ENCODE results near the gene LDB3.

LDB3 gene

GRCh38 chr10:86705139-86705538 lies 36.8 kb downstream of the LDB3 start:
- H3K27ac ChIP-seq (ENCODE audit: insufficient read depth, low read length, poor library complexity, severe bottlenecking): no peak overlapping the region
- no peaks in the 10 kb centered on the region for H3K9me3 ChIP-seq (ENCODE audit: control insufficient read depth, low read length)
- DNase-seq: no peak
- no peak overlapping the region for H3K4me3 ChIP-seq (ENCODE audit: insufficient read depth, low read depth, low read length, poor library complexity, severe bottlenecking)
- H3K36me3 ChIP-seq (ENCODE audit: control insufficient read depth, insufficient read depth, low read length): no peaks in the 10 kb centered on the region
- no peaks in the 10 kb centered on the region for H3K4me1 ChIP-seq (ENCODE audit: control insufficient read depth, insufficient read depth, low read length, poor library complexity, severe bottlenecking)
- H3K27me3 ChIP-seq (replicated peaks; ENCODE audit: control insufficient read depth, insufficient read depth, low read length, poor library complexity, severe bottlenecking): no peaks in the 10 kb centered on the region

GRCh38 chr10:86705905-86706304 lies 37.6 kb downstream of the LDB3 start:
- Histone ChIP-seq H3K9me3 (ENCODE audit: control insufficient read depth, low read length) (no peaks in the 10 kb centered on the region), H3K27ac (ENCODE audit: insufficient read depth, low read length, poor library complexity, severe bottlenecking) (no peak overlapping the region), H3K4me1 (ENCODE audit: control insufficient read depth, insufficient read depth, low read length, poor library complexity, severe bottlenecking) (no peaks in the 10 kb centered on the region), H3K27me3 (replicated peaks; ENCODE audit: control insufficient read depth, insufficient read depth, low read length, poor library complexity, severe bottlenecking) (no peaks in the 10 kb centered on the region), H3K36me3 (ENCODE audit: control insufficient read depth, insufficient read depth, low read length) (no peaks in the 10 kb centered on the region), H3K4me3 (ENCODE audit: insufficient read depth, low read depth, low read length, poor library complexity, severe bottlenecking) (no peak overlapping the region)
- no peak for DNase-seq

DNA sequence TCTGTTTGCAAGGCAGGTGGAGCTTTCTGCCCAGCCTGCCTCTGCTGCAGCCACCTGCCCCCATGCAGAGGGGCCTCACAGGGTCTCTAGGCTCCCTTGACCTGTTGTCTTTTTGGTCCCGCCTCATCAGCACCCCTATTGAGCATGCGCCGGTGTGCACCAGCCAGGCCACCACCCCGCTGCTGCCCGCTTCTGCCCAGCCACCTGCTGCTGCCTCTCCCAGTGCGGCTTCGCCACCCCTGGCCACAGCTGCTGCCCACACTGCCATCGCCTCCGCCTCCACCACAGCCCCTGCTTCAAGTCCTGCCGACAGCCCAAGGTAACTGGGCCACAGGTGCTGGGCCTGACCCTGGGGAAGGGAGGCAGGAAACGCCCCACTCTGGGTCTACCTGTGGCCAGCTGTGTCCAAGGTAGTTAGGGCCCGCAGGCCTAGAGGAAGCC lies 38.1 kb downstream of the LDB3 start:
- DNase-seq: no peak
- Histone ChIP-seq H3K36me3 (ENCODE audit: control insufficient read depth, insufficient read depth, low read length) (no peaks in the 10 kb centered on the region), H3K4me3 (ENCODE audit: insufficient read depth, low read depth, low read length, poor library complexity, severe bottlenecking) (no peak overlapping the region), H3K9me3 (ENCODE audit: control insufficient read depth, low read length) (no peaks in the 10 kb centered on the region), H3K27me3 (replicated peaks; ENCODE audit: control insufficient read depth, insufficient read depth, low read length, poor library complexity, severe bottlenecking) (no peaks in the 10 kb centered on the region), H3K27ac (ENCODE audit: insufficient read depth, low read length, poor library complexity, severe bottlenecking) (no peak overlapping the region), H3K4me1 (ENCODE audit: control insufficient read depth, insufficient read depth, low read length, poor library complexity, severe bottlenecking) (no peaks in the 10 kb centered on the region)

DNA sequence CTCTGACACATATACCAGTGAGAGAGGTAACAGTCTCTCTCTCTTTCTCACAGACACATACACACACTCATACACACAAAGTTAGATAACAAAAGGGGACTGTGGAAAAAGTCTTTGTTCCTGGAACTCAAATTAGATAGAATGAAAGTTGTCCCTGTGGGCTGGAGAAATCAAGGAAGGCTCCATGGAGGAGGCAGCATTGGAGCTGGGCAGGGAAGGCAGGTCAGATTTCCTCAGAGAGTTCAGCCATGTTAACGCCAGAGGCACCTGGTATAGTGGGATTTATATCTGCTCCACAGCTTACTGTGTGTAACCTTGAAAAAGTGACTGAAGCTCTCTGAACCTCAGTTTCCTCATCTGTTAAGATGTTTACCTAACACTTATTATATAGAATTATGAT lies 38.7 kb downstream of the LDB3 start:
- Histone ChIP-seq H3K4me1 (ENCODE audit: control insufficient read depth, insufficient read depth, low read length, poor library complexity, severe bottlenecking) (peaks cover 2% of the 10 kb centered on the region), H3K27me3 (replicated peaks; ENCODE audit: control insufficient read depth, insufficient read depth, low read length, poor library complexity, severe bottlenecking) (no peaks in the 10 kb centered on the region), H3K9me3 (ENCODE audit: control insufficient read depth, low read length) (no peaks in the 10 kb centered on the region), H3K4me3 (ENCODE audit: insufficient read depth, low read depth, low read length, poor library complexity, severe bottlenecking) (no peak overlapping the region), H3K36me3 (ENCODE audit: control insufficient read depth, insufficient read depth, low read length) (no peaks in the 10 kb centered on the region), H3K27ac (ENCODE audit: insufficient read depth, low read length, poor library complexity, severe bottlenecking) (no peak overlapping the region)
- no peak for DNase-seq

DNA sequence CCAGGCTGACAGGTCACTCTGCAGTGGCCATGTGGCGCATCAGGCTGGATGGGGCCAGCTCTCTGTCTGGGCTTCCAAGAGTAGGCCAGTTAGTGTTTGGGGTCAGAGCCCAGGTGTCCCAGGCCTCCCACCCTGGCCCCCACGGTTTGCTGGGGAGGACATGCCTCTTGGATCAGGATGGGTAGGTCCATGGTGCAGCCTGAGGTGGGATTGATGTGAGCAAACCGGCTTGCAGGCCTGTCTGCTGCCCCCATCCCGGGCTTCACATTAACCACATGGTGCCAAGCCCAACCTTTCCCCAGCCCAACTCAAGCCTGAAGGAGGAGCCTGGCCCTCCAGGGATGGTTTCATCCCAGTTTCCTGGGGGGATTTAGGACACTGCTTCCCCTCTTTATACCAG lies 39.2 kb downstream of the LDB3 start:
- Histone ChIP-seq H3K27me3 (replicated peaks; ENCODE audit: control insufficient read depth, insufficient read depth, low read length, poor library complexity, severe bottlenecking) (no peaks in the 10 kb centered on the region), H3K4me1 (ENCODE audit: control insufficient read depth, insufficient read depth, low read length, poor library complexity, severe bottlenecking) (peaks cover 7% of the 10 kb centered on the region), H3K4me3 (ENCODE audit: insufficient read depth, low read depth, low read length, poor library complexity, severe bottlenecking) (no peak overlapping the region), H3K27ac (ENCODE audit: insufficient read depth, low read length, poor library complexity, severe bottlenecking) (no peak overlapping the region), H3K9me3 (ENCODE audit: control insufficient read depth, low read length) (no peaks in the 10 kb centered on the region), H3K36me3 (ENCODE audit: control insufficient read depth, insufficient read depth, low read length) (no peaks in the 10 kb centered on the region)
- DNase-seq: no peak

- Histone ChIP-seq H3K4me1 (ENCODE audit: control insufficient read depth, insufficient read depth, low read length, poor library complexity, severe bottlenecking) (peaks cover 7% of the 10 kb centered on the region), H3K4me3 (ENCODE audit: insufficient read depth, low read depth, low read length, poor library complexity, severe bottlenecking) (no peak overlapping the region), H3K27ac (ENCODE audit: insufficient read depth, low read length, poor library complexity, severe bottlenecking) (no peak overlapping the region), H3K27me3 (replicated peaks; ENCODE audit: control insufficient read depth, insufficient read depth, low read length, poor library complexity, severe bottlenecking) (no peaks in the 10 kb centered on the region), H3K9me3 (ENCODE audit: control insufficient read depth, low read length) (no peaks in the 10 kb centered on the region), H3K36me3 (ENCODE audit: control insufficient read depth, insufficient read depth, low read length) (no peaks in the 10 kb centered on the region)
- DNase-seq: no peak
These were observed 39.9 kb downstream of the LDB3 start for GRCh38 chr10:86708068-86708782.

DNA sequence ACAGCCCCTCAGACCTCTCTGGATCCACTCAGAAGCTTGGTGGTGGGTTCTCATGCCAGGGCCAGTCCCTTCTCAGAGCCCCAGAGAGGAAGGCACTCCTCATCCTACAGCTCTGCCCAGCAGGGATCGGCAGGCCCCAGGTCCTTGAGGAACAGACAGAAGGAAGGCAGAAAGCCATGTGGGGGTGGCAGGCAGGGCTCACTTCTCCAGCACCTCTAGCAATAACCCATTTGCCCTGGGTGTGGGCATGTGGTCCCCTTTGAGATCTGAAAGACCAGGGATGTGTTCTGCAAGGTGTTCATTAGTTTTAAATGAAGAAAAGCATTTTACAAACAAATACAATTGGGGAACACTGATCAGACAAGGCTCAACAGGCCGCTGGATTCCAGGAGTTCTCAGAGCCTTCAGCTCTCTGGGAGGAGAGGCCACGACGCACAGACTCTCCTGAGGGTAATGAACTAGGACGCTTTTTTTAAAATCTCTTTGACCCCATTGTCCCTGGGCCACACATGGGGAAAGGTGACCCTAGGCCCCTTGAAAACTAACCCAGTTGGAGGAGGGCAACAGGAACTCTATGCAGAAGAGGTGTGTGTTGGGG lies 40.6 kb downstream of the LDB3 start:
- H3K27ac ChIP-seq (ENCODE audit: insufficient read depth, low read length, poor library complexity, severe bottlenecking): no peak overlapping the region
- no peaks in the 10 kb centered on the region for H3K36me3 ChIP-seq (ENCODE audit: control insufficient read depth, insufficient read depth, low read length)
- peaks cover 7% of the 10 kb centered on the region for H3K4me1 ChIP-seq (ENCODE audit: control insufficient read depth, insufficient read depth, low read length, poor library complexity, severe bottlenecking)
- no peaks in the 10 kb centered on the region for H3K27me3 ChIP-seq (replicated peaks; ENCODE audit: control insufficient read depth, insufficient read depth, low read length, poor library complexity, severe bottlenecking)
- no peaks in the 10 kb centered on the region for H3K9me3 ChIP-seq (ENCODE audit: control insufficient read depth, low read length)
- no peak for DNase-seq
- H3K4me3 ChIP-seq (ENCODE audit: insufficient read depth, low read depth, low read length, poor library complexity, severe bottlenecking): no peak overlapping the region

GRCh38 chr10:86709396-86710185 lies 41.3 kb downstream of the LDB3 start:
- no peaks in the 10 kb centered on the region for H3K27me3 ChIP-seq (replicated peaks; ENCODE audit: control insufficient read depth, insufficient read depth, low read length, poor library complexity, severe bottlenecking)
- no peak for DNase-seq
- peaks cover 7% of the 10 kb centered on the region for H3K4me1 ChIP-seq (ENCODE audit: control insufficient read depth, insufficient read depth, low read length, poor library complexity, severe bottlenecking)

DNA sequence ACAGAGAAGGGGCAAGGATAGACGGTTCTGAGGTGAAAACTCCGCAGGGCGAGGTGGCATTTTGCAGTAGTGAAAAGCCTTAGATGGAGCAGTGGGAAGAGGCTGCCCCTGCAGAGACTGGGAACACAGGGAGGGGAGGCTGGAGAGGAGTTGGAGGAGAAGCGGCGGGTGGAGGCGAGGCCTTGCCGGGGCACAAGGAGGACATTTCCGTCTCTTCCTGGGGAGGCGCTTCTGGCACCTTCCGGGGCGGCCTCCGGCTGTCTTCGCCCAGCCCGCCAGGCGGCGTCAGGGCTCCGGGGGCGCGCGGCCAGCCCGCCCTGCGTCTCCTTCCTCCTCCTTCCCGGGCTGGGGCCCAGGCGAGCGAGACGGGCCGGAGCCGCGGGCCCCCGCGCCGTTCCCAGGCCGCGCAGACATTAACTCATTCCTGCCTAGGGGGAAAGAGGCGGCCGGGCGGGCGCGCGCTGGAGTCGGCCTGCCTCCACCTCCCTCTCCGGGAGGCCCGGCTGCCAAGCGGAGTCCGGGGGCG lies 42.7 kb downstream of the LDB3 start:
- Histone ChIP-seq H3K4me1 (ENCODE audit: control insufficient read depth, insufficient read depth, low read length, poor library complexity, severe bottlenecking) (peaks cover 7% of the 10 kb centered on the region), H3K27me3 (replicated peaks; ENCODE audit: control insufficient read depth, insufficient read depth, low read length, poor library complexity, severe bottlenecking) (no peaks in the 10 kb centered on the region), H3K27ac (ENCODE audit: insufficient read depth, low read length, poor library complexity, severe bottlenecking) (peak overlapping the region; percentile 81), H3K9me3 (ENCODE audit: control insufficient read depth, low read length) (no peaks in the 10 kb centered on the region), H3K4me3 (ENCODE audit: insufficient read depth, low read depth, low read length, poor library complexity, severe bottlenecking) (peak overlapping the region; percentile 71), H3K36me3 (ENCODE audit: control insufficient read depth, insufficient read depth, low read length) (no peaks in the 10 kb centered on the region)
- DNase-seq: peak; percentile 63 to 73 (median 72)

More at GRCh38 chr10:86709396-86710185, 41.3 kb downstream of the LDB3 start:
- Histone ChIP-seq H3K27ac (ENCODE audit: insufficient read depth, low read length, poor library complexity, severe bottlenecking) (no peak overlapping the region), H3K9me3 (ENCODE audit: control insufficient read depth, low read length) (no peaks in the 10 kb centered on the region), H3K4me3 (ENCODE audit: insufficient read depth, low read depth, low read length, poor library complexity, severe bottlenecking) (no peak overlapping the region), H3K36me3 (ENCODE audit: control insufficient read depth, insufficient read depth, low read length) (no peaks in the 10 kb centered on the region)
